NCI-H2171 (cell line): ENCODE data around the gene TBC1D5.

ENCODE experiments used
- DNase-seq: peaks from one replicate; lab custom pipeline; 2025; lab: John Stamatoyannopoulos, UW

The TBC1D5 gene

DNA sequence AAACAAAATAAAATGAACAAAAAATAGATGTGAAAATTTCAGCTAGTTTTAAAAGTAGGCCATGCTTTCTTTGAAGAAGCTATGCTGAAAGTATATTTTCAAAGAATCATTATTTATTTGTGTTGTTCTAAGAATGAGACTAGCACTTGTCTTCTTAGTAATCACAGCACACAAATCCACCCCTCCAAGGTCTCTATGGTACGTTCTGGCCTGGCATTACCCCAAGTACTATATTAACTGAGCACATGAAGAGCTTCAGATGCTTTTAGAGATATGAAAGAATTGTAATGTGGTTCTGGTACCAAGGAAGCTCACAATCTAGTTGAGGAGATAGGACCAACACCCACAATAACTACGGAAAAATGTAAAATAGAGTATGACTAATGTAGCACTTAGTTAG is 441.2 kb downstream of the TBC1D5 start:
- DNase-seq: no peak

DNA sequence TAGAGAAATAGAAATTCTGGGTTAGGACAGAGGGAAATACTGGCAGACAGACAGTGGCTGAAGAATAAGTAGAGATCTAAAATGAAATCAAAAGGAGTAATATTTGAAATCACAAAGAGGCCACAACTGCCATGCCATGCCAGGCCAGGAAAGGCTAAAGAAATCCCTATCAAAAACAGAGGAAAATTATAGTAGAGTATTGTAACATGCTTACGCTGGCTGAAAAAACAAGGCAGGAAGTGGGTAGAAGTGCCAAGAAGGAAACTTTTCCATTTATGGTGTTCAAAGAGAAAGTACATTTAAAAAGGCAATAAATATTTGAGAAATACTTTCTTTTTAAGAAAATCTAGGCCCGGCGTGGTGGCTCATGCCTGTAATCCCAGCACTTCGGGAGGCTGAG is 442.0 kb downstream of the TBC1D5 start:
- no peak for DNase-seq

- DNase-seq: no peak
Observed at GRCh38 chr3:17298038-17298437, 444.4 kb downstream of the TBC1D5 start.

DNA sequence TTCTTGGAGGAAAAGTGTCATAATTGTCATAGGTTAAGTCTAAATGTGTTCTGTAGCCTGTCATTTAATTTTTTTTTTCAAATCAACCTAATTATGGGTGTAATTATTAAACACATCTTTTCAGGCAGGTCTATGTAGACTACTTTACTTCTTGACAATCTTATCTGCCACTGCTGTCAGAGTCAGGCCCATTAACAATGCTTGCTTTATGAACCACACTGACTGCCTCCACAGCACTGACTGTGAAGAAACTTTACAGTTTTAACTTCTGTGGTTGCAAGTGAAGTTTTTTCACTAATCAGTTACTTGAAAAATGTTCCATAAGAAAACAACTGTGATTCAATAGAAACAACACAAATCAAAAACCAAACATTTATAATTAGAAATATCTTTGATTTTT is 449.9 kb downstream of the TBC1D5 start:
- DNase-seq: no peak

- no peak for DNase-seq
Observed at GRCh38 chr3:17290894-17291293, 451.5 kb downstream of the TBC1D5 start.

GRCh38 chr3:17288839-17289399 is 453.5 kb downstream of the TBC1D5 start:
- no peak for DNase-seq

- DNase-seq: no peak
Observed at GRCh38 chr3:17287006-17287689, 455.3 kb downstream of the TBC1D5 start.

DNA sequence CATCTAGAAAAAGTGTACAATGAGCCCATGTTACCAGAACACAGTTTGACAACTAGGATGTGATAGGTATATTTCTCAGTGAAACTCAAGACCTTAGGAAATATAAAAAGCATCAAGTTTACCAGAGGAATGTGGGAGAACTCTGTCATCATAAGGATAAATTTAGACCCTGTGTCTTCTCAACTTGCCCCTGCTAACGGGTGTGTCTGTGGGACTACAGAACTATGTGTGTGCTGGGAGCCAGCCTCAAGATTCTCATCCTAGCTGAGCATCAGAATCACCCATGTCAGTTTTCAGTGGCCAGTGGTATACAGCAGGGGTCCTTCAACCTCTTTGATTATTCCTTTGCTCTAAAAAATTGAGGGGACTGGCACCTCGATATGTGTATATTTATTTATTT is 464.4 kb downstream of the TBC1D5 start:
- DNase-seq: no peak

- DNase-seq: no peak
Observed at GRCh38 chr3:17266846-17267245, 475.6 kb downstream of the TBC1D5 start.

GRCh38 chr3:17261627-17262369 is 480.6 kb downstream of the TBC1D5 start:
- no peak for DNase-seq

DNA sequence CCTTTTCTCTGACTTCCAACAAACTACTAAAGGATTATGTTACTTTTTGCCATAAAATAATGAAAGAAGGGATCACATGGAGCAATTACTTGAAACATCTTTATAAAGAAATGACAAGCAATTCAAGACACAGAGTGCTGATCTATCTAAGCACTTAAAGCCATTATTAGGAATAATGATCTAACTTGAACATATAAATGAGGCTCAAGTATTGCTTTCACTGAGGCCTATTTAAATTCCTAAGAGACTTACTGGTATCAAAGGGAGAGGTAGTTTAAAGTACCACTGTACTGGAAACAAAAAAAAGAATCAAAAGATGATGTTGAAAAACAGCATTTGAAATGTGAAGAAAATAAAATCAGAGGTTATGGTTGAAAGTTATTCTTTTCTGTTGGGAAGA is 482.2 kb downstream of the TBC1D5 start:
- DNase-seq: no peak

DNA sequence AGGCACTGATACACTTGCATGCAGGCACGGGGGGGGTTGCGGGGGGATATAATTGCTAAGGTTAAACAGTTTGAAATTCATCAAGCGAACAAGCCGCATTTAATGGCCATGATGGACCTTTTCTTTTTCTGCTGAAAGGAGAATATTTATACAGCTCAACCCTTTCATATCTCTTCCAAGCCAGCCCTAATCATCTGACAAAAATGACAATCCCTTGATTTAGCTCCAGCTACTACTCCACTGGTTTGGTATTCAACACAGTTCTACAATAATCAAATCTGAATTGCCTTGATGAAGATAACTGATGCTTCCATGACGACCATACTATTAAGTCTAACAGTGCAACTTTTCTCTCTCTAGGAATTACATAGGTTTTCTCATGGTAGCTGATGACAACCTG is 482.7 kb downstream of the TBC1D5 start:
- DNase-seq: no peak

DNA sequence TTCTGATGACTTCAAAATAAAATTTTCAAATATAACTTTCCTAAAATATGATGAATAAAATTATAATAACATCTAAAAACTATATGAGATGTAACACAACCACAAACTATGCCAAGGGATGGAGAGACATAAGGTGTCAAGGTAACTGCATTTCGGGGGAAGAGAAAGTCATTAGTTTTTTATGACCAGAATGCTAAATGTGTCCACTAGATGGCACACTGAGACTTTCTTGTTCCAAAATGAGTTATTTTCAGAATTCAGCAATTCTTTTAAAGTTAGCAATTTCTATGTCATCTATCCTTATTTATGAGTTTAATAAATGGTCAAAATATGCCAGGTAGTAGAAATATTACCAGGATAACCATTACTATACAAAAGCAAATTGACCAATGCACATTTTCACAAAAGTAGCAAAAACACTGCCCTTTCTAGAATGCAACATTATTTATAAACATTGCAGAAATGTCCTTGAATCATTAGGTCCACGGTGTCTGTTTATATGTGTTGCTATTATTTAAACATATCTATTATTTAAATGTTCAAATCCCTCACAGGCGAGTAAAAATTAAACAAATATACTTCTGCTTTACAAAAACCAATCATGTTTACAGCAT is 483.5 kb downstream of the TBC1D5 start:
- no peak for DNase-seq

GRCh38 chr3:17257269-17257668 is 485.2 kb downstream of the TBC1D5 start:
- no peak for DNase-seq

- DNase-seq: no peak
Observed at GRCh38 chr3:17243621-17244020, 498.8 kb downstream of the TBC1D5 start.

- DNase-seq: no peak
Observed at GRCh38 chr3:17239417-17239816, 503.0 kb downstream of the TBC1D5 start.

DNA sequence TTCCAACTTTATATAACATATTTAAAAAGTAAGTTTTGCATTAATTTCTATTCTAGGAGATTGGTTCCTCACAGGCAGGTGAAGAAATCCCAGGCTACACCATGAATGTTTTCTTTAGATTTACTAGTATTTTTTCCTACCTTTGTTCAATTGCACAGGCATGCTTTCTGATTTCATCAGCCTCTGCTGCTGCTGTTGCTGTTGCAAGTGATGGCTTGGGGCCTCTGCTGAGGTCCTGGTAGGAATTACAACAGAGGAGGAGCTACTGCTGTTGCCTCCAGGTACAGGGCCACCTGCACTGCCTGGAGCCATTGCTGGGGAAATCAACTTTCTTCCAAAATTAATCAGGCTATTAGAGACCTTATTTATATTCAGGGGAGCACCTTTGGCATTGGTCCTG is 504.4 kb downstream of the TBC1D5 start:
- DNase-seq: no peak

GRCh38 chr3:17235310-17235709 is 507.1 kb downstream of the TBC1D5 start:
- no peak for DNase-seq

DNA sequence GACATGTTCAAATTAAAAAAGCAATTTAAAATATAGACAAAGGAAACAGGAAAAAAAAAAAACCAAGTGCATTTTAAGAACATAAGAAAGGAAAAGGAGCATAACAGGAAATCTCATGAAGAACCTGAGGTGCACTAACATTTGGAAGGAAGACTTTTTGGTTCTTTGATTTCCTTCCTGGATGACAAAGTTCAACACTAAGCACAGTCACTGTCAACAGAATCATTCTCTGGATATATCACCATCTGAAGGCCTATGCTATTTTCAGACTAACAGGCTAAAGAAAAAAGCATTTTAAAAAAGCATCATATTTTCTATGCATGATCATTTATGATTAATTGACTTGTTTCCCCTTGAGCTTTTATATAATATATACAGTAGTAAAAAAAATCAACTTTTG is 508.0 kb downstream of the TBC1D5 start:
- DNase-seq: no peak

DNA sequence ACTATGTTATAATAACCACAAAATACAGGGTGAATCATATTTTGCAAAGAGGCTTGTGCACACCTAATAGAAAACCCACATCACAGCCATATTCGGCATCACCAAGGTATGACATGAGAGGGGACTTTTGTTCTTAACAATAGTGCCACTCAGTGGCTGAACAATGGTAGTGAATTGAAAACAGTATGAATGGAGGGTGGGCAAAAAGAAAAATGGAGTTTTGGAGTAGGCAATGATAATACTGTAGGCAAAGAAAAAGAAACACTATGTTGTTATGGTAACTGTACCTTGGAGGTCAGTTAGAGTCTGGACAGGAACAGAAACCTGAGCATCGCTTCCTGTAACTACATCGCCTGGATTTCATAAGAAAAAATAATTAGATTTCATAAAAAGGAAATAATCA is 509.0 kb downstream of the TBC1D5 start:
- peak; percentile 22 for DNase-seq

DNA sequence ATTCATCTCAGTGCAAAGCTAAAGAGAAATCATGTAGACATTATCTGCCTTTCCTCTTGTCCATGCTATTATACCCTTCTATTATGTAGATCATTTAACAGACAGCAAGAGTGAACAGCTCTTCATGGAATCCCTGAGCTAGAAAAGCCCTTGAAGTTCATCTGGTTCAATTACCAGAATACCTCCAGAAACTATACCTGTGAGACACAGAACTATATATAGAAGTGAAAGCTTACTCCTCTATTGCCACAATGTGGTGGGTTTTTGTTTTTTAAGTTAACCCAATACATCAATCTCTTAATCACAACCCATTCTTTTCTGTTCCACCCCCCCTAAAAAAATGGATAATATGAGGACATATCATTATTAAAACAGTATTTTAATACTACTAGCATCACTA is 510.0 kb downstream of the TBC1D5 start:
- no peak for DNase-seq

- no peak for DNase-seq
Observed at GRCh38 chr3:17231537-17232261, 510.7 kb downstream of the TBC1D5 start.
